ENCODE results near the gene ABLIM2. TPM values are rescaled to one million over a fixed set of nuclear protein-coding genes. Genes with fewer than 3 reads are reported as not detected.
"Not testable (repeated sequence)": the region's sequence is repeated elsewhere in the genome, so short reads cannot be mapped to it uniquely, and the experiment has no call there.

Gene ABLIM2
- total and polyA plus RNA-seq, 3 donors from 2014 or later, result 5.2 to 7.5 (median 6.9) TPM

- Histone ChIP-seq H3K27me3 (no peaks in the 10 kb centered on the region), H3K4me3 (no peak overlapping the region), H3K27ac (no peak overlapping the region), H3K4me1 (no peaks in the 10 kb centered on the region), H3K9me3 (no peaks in the 10 kb centered on the region), H3K36me3 (ENCODE audit: low read depth, missing control alignments) (no peaks in the 10 kb centered on the region)
- no peak for TF ChIP-seq POLR2A (IDR thresholded peaks at IDR 0.05)
- TF ChIP-seq CTCF (IDR thresholded peaks at IDR 0.05), result no peak
- WGBS, 2 donors, result 78 to 85% methylated on average over 4 of the region's 4 CpGs
- DNase-seq, result no peak
- intact Hi-C loops (cut with DNase I; ENCODE audit: low total_unique reads), result no loop called here
Measured at GRCh38 chr4:7949759-7950158, 208.9 kb downstream of the ABLIM2 start.

DNA sequence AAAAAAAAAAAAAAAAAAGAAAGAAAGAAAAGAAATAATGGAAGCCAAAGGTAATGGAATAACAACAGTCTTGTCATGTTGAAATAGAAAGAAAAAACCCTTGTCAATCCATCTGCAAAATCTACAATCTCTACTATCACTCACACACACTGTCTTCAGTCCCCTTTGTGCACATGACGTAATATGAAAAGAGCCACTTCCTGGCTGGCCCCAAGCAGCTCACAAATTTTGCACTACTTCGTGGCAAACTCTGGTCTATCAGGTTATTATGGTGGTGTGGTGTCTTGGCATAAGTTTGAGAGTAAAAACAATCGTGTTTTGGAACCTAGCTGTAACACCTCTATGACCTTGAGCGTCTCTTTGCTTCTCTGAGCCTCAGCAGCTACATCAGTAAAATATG, 210.7 kb downstream of the ABLIM2 start:
- H3K4me3 ChIP-seq, result no peak overlapping the region
- no peaks in the 10 kb centered on the region for H3K9me3 ChIP-seq
- H3K36me3 ChIP-seq (ENCODE audit: low read depth, missing control alignments), result no peaks in the 10 kb centered on the region
- no peaks in the 10 kb centered on the region for H3K4me1 ChIP-seq
- intact Hi-C loops (cut with DNase I; ENCODE audit: low total_unique reads), result no loop called here
- no peak overlapping the region for H3K27ac ChIP-seq
- WGBS, 2 donors, result 76 to 78% methylated on average over 4 of the region's 4 CpGs
- no peak for TF ChIP-seq CTCF (IDR thresholded peaks at IDR 0.05)
- TF ChIP-seq POLR2A (IDR thresholded peaks at IDR 0.05), result no peak
- H3K27me3 ChIP-seq, result no peaks in the 10 kb centered on the region
- DNase-seq, result no peak

- no peaks in the 10 kb centered on the region for H3K36me3 ChIP-seq (ENCODE audit: low read depth, missing control alignments)
- no peak for DNase-seq
- WGBS, 2 donors, result 67 to 71% methylated on average over 14 of the region's 14 CpGs
- H3K27ac ChIP-seq, result no peak overlapping the region
- intact Hi-C loops (cut with DNase I; ENCODE audit: low total_unique reads), result no loop called here
- no peak overlapping the region for H3K4me3 ChIP-seq
- TF ChIP-seq CTCF (IDR thresholded peaks at IDR 0.05), result no peak
- TF ChIP-seq POLR2A (IDR thresholded peaks at IDR 0.05), result no peak
- no peaks in the 10 kb centered on the region for H3K4me1 ChIP-seq
- H3K9me3 ChIP-seq, result no peaks in the 10 kb centered on the region
- no peaks in the 10 kb centered on the region for H3K27me3 ChIP-seq
Measured at GRCh38 chr4:7945709-7946380, 212.8 kb downstream of the ABLIM2 start.

DNA sequence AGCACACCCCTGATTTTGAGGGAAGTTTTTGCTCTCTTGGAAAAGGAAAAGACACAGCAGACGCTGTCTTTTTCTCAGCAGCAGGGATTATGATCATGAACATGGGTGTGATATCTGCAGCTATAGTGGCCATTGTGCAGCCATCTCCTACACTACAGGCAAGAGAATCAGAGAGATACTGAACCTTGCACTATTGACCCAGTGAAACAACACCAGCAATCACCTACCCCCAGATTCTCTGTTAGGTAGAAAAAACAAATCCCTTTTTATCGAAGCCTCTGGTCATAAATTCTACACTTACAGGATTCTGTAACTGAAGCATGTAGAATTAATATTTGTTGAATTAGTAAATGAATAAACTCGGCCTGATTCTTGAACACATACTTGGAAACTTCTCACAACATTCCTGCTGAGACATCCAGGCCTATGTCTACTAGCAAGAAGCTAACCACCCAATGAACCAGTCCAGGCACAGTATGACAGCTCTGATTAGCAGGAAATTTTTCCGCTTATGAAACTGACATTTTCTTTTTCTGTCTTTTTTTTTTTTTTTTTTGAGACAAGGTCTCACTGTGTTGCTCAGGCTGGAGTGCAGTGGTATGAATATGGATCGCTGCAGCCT, 213.9 kb downstream of the ABLIM2 start:
- intact Hi-C loops (cut with DNase I; ENCODE audit: low total_unique reads), result no loop called here
- H3K27ac ChIP-seq, result no peak overlapping the region

GRCh38 chr4:7943688-7944087, 214.9 kb downstream of the ABLIM2 start:
- H3K27ac ChIP-seq; H3K4me1 ChIP-seq; H3K27me3 ChIP-seq; DNase-seq; H3K36me3 ChIP-seq (ENCODE audit: low read depth, missing control alignments); H3K9me3 ChIP-seq; H3K4me3 ChIP-seq; intact Hi-C loops (cut with DNase I; ENCODE audit: low total_unique reads): not testable (repeated sequence)
- 94 to 96% methylated on average over 4 of the region's 4 CpGs for WGBS, 2 donors

More for the DNA sequence above, 213.9 kb downstream of the ABLIM2 start:
- H3K9me3 ChIP-seq, result no peaks in the 10 kb centered on the region
- H3K4me3 ChIP-seq, result no peak overlapping the region
- no peaks in the 10 kb centered on the region for H3K27me3 ChIP-seq
- H3K4me1 ChIP-seq, result no peaks in the 10 kb centered on the region
- TF ChIP-seq CTCF (IDR thresholded peaks at IDR 0.05) (no peak), POLR2A (IDR thresholded peaks at IDR 0.05) (no peak)
- no peak for DNase-seq
- 85 to 92% methylated on average over 5 of the region's 5 CpGs for WGBS, 2 donors
- no peaks in the 10 kb centered on the region for H3K36me3 ChIP-seq (ENCODE audit: low read depth, missing control alignments)
